ENCODE results near the gene GABRR2.

The GABRR2 gene

DNA sequence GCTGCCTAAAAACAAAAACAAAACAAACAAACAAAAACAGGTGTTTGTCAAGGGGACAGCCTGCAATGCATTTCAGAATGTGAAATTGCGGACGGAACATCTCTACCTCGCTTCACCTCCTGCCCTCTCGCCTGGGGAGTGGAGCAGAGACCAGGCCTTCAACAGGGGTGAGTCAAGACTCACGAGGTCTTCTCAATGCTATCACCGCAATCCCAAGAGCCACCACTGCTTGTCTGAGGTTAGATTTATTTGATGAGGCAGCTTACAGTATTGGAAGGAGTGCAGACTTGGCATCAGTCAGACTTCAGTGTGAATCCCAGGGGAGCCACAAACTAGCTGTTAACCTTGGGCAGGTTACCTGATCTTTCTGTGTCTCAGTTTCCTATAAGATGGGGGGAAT is 105.6 kb downstream of the GABRR2 start:
- Histone ChIP-seq H3K27ac (ENCODE audit: low read depth, low read length) (no peak overlapping the region), H3K4me3 (ENCODE audit: low read length) (no peak overlapping the region), H3K4me1 (ENCODE audit: control insufficient read depth, insufficient read depth, low read length) (no peaks in the 10 kb centered on the region), H3K9ac (ENCODE audit: low read length) (no peak overlapping the region), H3K36me3 (ENCODE audit: control insufficient read depth, insufficient read depth, low read length) (no peaks in the 10 kb centered on the region), H3K27me3 (ENCODE audit: control insufficient read depth, insufficient read depth, low read length) (no peaks in the 10 kb centered on the region)

DNA sequence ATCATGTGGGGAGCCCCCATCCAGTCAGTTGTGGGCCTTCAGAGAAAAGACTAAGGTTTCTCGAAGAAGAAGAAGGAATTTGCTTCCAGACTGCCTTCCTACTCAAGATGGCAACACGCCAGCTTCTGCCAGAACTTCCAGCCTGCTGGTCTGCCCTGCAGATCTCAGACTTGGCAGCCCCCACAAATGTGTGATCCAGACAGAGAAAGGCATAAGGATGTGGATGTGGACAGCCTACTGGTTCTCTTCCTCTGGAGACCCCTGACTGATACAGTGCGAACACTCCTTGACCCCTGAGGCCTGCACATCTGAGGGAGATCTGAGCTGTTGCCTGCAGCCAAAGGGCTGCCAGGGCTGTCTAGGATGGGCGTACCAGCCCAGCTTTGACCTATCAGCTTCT is 106.5 kb downstream of the GABRR2 start:
- Histone ChIP-seq H3K27ac (ENCODE audit: low read depth, low read length) (no peak overlapping the region), H3K4me3 (ENCODE audit: low read length) (no peak overlapping the region), H3K27me3 (ENCODE audit: control insufficient read depth, insufficient read depth, low read length) (no peaks in the 10 kb centered on the region), H3K36me3 (ENCODE audit: control insufficient read depth, insufficient read depth, low read length) (no peaks in the 10 kb centered on the region), H3K9ac (ENCODE audit: low read length) (no peak overlapping the region), H3K4me1 (ENCODE audit: control insufficient read depth, insufficient read depth, low read length) (no peaks in the 10 kb centered on the region)
